Psoas muscle (tissue), 8 donors: ENCODE data around the gene PRR14. TPM values are rescaled to one million over a fixed set of nuclear protein-coding genes. Genes with fewer than 3 reads are reported as not detected.

Experiments used
- ATAC-seq, 4 donors: fragments of 200-7000 bp; cut with Tn5 transposase; one replicate each; pipeline ENCODE4 v1.9.1; 2020; ENCODE audit warnings: moderate library complexity in 3 of 4, mild to moderate bottlenecking in 2 of 4
- DNase-seq, 2 donors: peaks; one replicate each; pipeline ENCODE4 v3.0.0-alpha.2; 2020
- H3K27ac ChIP-seq: fragments of 200-600 bp; one replicate; pipeline ENCODE4 v1.8.0; 2022
- H3K27me3 ChIP-seq, 3 donors: fragments of 200-600 bp in 1 of 3; one replicate each; pipeline versions ENCODE4 v1.6.1 to v1.8.0; 2013 to 2022; ENCODE audit warnings: low read length in 2 of 3, mild to moderate bottlenecking in 2 of 3, moderate library complexity in 1 of 3; ENCODE audit not compliant: insufficient read depth in 3 of 3
- H3K36me3 ChIP-seq, 2 donors: fragments of 200-600 bp in 1 of 2; one replicate each; pipeline versions ENCODE4 v1.6.1 to v1.8.0; 2013 to 2022; ENCODE audit warnings: low read depth in 1 of 2, mild to moderate bottlenecking in 1 of 2, moderate library complexity in 1 of 2; ENCODE audit not compliant: insufficient read depth in 1 of 2
- H3K4me1 ChIP-seq: fragments of 200-600 bp; one replicate; pipeline ENCODE4 v1.8.0; 2022
- H3K4me3 ChIP-seq: fragments of 200-600 bp; one replicate; pipeline ENCODE4 v1.8.0; 2022; ENCODE audit warnings: mild to moderate bottlenecking
- H3K9me3 ChIP-seq: fragments of 200-600 bp; one replicate; pipeline ENCODE4 v1.8.0; 2022
- CTCF ChIP-seq: fragments of 200-600 bp; IDR thresholded peaks from one replicate; pipeline ENCODE4 v1.8.0; 2022; ENCODE audit warnings: antibody characterized with exemption
- WGBS, 3 donors: extraction: QIAGEN DNeasy Blood & Tissue Kit; methylation state at CpG; one replicate each; pipeline versions ENCODE4 v1.1.6 to v1.1.7; 2013; 5-methylcytosine and 5-hydroxymethylcytosine counted together
- intact Hi-C, 2 donors: fragments of 100-400 bp; cut with DNase I; formaldehyde crosslinking; loops; one replicate each; pipeline versions ENCODE4 v1.11.0 to v1.14.2; 2022
- polyA plus RNA-seq, 3 donors: library from polyadenylated mRNA; stranded (reverse); fragments of 200-250 nt; gene quantifications; one replicate each; pipeline ENCODE4 v1.2.3, GENCODE V29; 2013
- total RNA-seq, 4 donors: library from RNA; stranded (reverse); fragmentation: NEBNext Ultra II Directional in 2 of 4; extraction: Animal tissue kit (Norgen Biotek cat#: 25700) in 2 of 4; gene quantifications; one replicate each; pipeline versions ENCODE4 v1.2.1 to v1.2.4, GENCODE V29; 2021 to 2023
- donor health status: healthy with polysubstance abuse.
- donor health status: DM: no; HTN: no; CAD: no; lungs with moderate emphysema.
- donor health status: Bipolar disorder and iron deficiency.
- donor health status: healthy.
- donor health status: DM: yes; HTN: yes; CAD: no.
- donor health status: DM: no; HTN: no; CAD: no.
- donor health status: DM: no; HTN: no; CAD: no.
- donor health status: DM: yes; HTN: yes; CAD: no.

The PRR14 gene
- total and polyA plus RNA-seq, 7 donors, result 13.4 to 26.8 (median 23.8) TPM

DNA sequence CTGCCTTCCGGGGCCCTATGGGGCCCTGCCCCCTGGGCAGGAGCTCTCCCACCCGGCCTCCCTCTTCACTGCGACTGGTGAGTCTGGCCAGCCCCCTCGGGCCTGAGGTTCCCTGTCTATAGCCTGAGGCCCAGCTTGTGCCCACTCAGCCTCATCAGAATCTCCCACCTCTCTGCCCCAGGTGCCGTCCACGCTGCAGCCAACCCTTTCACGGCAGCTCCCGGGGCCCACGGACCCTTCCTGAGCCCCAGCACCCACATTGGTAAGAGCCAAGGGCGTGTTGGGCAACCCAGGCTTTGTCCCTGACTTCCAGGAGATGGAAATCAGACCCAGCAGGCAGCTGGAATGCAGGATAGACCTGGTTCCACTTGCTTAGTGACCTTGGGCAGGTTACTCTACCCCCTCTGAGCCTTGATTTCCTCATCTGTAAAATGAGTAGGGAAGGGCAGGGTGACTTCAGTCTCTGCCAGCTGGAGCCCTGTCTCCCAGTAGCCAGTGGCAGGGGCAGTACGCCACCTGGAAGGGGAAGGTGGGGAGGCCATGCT lies 16.7 kb downstream of the PRR14 start:
- no peak overlapping the region for H3K4me3 ChIP-seq

GRCh38 chr16:30668393-30668792 lies 17.6 kb downstream of the PRR14 start:
- Histone ChIP-seq H3K27me3 (no peaks in the 10 kb centered on the region), H3K27ac (no peak overlapping the region), H3K4me1 (peaks cover 10% of the 10 kb centered on the region), H3K9me3 (no peaks in the 10 kb centered on the region), H3K36me3 (peaks cover 31 to 75% of the 10 kb centered on the region in 2 donors), H3K4me3 (no peak overlapping the region)
- no peak for ATAC-seq
- intact Hi-C loops, result loop anchor here in 1 of 2 donors (2.0 kb wide), 1 partner anchor 22 kb away; no protein-coding TSS in a partner anchor
- WGBS, 3 donors, result 84 to 86% (median 86%) methylated on average over 9 to 12 of the region's 12 CpGs
- no peak for TF ChIP-seq CTCF
- DNase-seq, result no peak

More for the DNA sequence above, 16.7 kb downstream of the PRR14 start:
- no peak for TF ChIP-seq CTCF
- H3K36me3 ChIP-seq, result peaks cover 31 to 85% of the 10 kb centered on the region in 2 donors
- WGBS, 3 donors, result 75 to 90% (median 86%) methylated on average over 11 of the region's 11 CpGs
- peaks cover 16% of the 10 kb centered on the region for H3K4me1 ChIP-seq
- no peaks in the 10 kb centered on the region for H3K9me3 ChIP-seq
- no peaks in the 10 kb centered on the region for H3K27me3 ChIP-seq
- DNase-seq (no peak), ATAC-seq (peak in 3 of 4 donors; percentile 23 to 29 (median 28))
- peak overlapping the region; percentile 30 for H3K27ac ChIP-seq
- intact Hi-C loops, result no loop called here

- no peak overlapping the region for H3K4me3 ChIP-seq
- H3K36me3 ChIP-seq, result peaks cover 31 to 69% of the 10 kb centered on the region in 2 donors
- no peak for DNase-seq
- intact Hi-C loops, result loop anchor here in 1 of 2 donors (2.0 kb wide), 1 partner anchor 22 kb away; no protein-coding TSS in a partner anchor
- peaks cover 8% of the 10 kb centered on the region for H3K4me1 ChIP-seq
- H3K9me3 ChIP-seq, result no peaks in the 10 kb centered on the region
- WGBS, 3 donors, result 85 to 88% (median 86%) methylated on average over 22 to 41 of the region's 41 CpGs
- H3K27ac ChIP-seq, result no peak overlapping the region
- ATAC-seq, result no peak
- no peak for TF ChIP-seq CTCF
- H3K27me3 ChIP-seq, result no peaks in the 10 kb centered on the region
Measured at GRCh38 chr16:30669026-30669902, 18.5 kb downstream of the PRR14 start.

DNA sequence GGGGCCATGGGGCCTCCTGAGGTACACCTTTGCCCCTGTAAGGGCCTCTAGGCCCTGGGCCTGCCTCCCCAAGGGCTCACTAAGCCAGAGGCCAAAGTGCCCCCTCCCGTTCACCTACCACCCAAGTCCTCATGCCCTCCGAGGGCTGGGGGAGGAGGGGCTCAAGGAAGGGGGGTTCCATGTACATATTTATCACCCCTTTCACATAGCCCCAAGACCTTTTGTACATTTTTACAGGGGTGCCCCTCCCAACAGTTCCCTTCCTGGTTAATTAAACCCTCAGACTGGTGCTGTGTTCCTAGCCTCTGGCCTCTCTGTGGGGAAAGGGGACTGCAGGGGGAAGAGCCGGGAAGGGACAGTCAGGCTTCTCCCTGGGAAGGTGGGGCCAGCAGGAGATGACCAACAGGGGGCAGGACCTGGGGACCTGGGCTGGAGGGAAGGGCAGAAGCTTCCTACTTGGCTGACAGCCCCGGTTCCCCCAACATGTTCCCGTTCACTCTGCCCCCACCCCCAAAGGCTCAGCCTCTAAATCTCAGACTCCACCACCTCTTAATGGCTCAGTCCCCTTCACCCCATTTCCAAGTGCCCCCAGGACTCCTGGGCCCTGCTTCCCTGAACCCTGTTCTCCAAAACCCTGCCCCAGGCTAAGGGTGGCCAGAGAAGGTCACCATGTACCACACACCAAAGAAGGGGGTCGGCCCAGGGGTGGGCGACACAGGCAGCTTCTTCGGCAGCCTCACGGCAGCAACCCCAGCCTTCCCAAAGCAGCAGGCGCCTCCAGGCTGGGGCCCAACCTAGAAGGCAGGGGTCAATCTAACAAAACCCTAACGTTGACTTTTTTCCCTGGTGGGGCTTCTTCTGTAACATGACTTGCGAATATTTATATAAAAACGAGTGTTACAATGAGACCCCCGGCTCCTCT lies 19.4 kb downstream of the PRR14 start:
- no peak for DNase-seq
- WGBS, 3 donors, result 79 to 84% (median 80%) methylated on average over 14 of the region's 14 CpGs

More for the DNA sequence above, 19.4 kb downstream of the PRR14 start:
- intact Hi-C loops, result loop anchor here in 1 of 2 donors (2.0 kb wide), 1 partner anchor 21 kb away; no protein-coding TSS in a partner anchor
- TF ChIP-seq CTCF, result no peak
- no peaks in the 10 kb centered on the region for H3K9me3 ChIP-seq
- peak in 2 of 4 donors; percentile 6 to 19 for ATAC-seq
- peaks cover 8% of the 10 kb centered on the region for H3K4me1 ChIP-seq
- H3K4me3 ChIP-seq, result no peak overlapping the region
- H3K27me3 ChIP-seq, result no peaks in the 10 kb centered on the region
- no peak overlapping the region for H3K27ac ChIP-seq
- H3K36me3 ChIP-seq, result peaks cover 31 to 60% of the 10 kb centered on the region in 2 donors
